Cerebellar nuclear complex (tissue), 1 donor: Measurements from ENCODE around the gene RENBP.
A peak's percentile ranks its signal among the peaks of the same experiment; 100 is the strongest.

ENCODE experiments used
- DNase-seq, 2 experiments: peaks; one replicate each; lab custom pipeline; 2025; lab: John Stamatoyannopoulos, UW

Gene RENBP

GRCh38 chrX:153971124-153971449 is 26.6 kb upstream of the RENBP start:
- peak in 1 of 2 experiments; percentile 40 for DNase-seq

DNA sequence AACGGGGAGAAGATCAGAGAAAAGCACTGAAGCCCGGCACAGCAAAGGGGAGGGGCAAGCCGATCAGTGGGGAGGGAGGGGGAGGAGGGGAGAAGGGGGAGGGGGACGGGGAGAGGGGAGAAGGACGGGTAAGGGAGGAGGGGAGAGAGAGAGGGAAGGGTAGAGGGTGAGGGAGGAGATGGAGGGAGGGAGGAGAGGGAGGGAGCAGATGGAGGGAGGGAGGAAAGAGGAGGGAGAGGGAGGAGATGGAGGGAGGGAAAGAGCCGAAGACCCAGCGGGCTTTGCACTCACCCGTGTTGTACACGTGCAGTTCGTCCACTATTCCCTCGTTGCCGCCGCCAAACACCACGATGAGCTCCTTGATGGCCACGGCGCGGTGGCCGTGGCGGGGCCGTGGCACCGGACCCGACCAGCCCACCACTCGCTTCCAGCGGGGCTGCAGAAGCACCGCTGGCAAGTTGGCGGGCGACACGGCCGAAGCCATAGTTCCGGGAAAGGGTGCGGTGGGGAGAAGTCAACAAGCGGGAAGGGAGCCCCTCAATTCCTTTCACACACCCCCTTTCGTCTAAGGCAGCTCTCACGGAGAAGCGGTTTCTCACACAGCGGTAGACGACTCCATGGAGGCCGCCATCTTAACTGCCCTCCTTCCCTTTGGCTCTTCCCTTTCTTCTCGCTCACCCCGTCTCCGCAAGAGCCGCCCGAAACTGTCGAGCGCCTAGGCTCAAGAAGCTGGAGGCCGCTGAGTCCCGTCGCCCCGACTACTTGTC is 26.1 kb upstream of the RENBP start:
- DNase-seq = peak in 1 of 2 experiments; percentile 57

DNA sequence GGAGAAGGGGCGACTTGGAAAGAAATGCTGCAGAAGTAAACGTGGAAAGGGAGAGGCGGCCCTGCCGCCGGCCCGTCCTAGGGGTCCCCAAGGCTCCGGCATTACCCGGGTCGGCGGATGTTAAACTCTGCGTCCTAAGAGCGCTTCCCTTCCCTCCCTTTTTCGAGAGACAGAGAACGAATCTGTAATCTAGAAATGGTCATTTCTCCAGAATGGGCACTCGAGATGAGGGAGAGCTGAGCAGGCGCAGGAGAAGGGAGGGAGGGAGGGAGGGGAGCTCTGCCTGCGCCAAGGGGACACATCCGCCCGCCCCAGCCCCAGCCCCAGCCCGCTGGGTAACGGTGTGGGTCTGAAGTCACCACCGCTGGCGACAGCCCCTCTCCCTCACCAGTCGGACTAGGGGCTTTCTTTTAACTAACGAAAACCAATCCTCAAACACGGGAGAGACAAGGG is 25.5 kb upstream of the RENBP start:
- DNase-seq = peak in 1 of 2 experiments; percentile 35

DNA sequence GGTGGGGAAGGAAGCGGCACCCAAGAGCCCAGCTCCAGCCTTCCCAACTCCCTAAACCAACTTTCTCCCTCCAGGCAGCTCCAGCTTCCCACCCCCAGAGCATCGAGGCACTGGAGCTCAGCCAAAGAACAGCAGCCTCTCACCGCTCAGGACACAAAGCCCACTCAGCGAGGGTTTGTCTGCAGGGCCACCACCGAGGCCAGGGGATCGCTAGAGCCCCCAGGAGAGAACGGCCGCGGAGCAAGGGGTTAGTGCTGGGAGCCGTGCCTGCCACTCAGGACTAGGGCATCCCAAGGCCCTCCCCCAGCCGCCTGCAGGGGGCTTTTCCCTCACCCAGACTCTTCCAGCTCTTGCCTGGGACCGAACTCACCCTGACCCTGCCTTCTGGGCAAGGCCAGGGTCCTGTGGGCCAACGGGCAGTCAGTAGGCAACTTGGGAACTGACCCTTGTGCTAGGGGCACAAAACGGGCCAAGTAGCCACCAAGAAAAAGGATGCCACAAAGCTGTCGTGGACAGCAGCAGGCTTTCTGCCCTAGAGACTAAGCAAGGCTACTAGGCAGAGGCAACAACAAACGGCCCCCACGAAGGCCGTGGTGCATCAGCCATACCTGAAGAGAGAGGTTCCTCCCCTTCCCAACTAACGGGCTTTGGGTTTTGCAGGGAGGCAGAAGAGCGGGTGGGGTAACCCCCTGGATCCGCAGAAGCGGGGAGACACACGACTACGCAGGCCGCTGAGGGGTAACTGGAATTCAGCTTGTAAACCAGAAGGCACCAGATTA is 24.9 kb upstream of the RENBP start:
- DNase-seq = no peak

DNA sequence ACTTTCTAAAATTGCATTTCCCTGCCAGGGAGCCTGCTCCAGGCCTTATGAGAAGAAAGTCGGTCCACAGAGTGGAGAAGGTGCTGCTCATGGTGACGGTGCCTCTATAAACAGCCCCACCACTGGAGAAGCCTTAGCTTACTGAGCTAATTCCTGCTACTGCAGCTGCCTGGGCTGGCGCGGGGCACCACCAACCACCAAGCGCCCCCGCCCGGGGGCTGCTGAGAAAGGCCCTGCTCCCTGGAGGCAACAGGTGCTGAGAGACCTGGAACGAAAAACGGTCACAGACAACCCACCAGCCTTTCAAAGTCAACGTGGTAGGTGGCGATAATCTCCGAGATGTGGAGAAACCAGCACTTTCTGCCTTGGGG is 24.3 kb upstream of the RENBP start:
- no peak for DNase-seq

GRCh38 chrX:153968255-153968654 is 23.8 kb upstream of the RENBP start:
- no peak for DNase-seq

DNA sequence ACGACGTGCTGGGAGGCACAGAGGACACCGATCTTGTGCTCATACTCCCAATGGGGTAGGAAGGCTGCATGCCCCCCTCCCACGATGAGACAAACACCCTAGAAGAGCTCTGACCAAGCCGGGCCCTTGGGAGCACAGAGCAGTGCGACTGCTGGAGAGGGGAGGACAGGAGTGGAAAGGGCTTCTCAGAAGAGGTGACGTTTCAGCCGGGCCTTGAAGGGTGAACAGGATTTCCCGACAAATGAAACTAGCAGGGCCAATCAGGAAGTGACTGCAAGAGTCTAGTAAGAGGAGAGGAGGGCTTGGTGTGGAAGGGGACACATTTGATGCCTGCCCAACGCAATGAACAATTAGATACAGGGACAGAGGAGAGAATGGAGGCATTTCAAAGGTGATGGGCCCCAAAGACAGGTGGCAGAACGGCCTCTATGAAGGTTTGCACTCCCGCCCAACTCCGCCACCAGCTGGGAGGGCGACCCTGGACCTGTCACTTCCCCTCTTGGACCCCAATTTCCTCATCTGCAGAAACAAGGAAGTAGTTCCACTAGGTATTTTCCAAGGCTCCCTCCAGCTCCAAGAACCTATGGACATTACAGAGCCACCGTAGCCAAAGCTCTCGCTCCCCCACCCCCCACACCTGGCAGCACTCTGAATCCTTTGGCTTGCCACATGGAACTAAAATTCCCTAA is 23.2 kb upstream of the RENBP start:
- DNase-seq = no peak

DNA sequence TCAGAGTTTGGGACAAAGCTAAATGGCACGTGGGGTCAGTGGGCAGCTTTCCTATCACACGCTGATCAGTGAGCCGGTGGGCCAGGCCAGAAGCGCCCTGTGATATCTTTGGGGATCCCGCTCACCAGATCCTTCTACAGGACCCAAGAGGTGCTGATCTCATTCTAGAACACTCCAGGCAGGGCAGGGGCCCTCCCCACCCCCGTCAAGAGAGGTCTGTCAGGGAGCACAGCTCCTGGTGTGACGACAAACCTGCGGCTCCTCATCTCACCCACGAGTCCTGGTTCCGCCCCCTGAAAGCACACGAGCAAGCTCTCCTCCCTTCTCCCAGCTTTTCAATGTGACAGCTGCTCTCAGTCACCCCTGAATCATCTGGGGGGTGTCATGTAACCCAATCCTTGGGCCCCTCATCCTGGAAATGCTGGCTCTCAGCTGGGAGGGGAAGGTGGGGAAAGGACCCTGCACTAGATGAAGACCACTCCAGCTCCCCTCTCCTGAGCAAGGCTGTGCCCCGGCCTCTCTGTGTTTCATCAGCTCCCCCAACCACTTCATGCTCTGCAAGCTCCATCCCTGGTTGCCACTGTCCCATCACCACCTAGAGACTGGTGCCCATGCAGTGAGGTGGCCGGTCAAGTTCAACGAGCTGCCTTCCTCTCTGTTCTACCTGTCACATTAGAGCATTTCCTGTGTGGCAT is 22.5 kb upstream of the RENBP start:
- no peak for DNase-seq

DNA sequence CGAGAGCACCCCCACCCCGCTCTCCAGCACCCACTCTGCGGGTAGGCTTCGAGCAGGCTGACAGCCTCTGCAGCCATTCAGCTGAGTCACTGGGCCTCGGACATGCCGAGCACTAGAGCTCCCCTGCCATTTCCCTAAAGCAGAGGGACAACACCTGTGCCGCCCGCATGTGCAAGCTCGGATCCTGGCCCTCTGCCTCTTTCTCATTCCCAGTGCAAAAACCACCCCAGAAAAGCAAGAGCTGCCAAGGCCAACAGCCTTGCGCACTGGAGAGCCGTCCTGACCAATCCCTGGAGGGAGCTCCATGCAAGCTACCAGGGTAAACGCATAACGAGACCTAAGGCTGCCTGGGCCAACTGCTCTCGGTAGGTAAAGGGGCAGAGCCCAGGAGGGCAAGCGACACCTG is 21.8 kb upstream of the RENBP start:
- peak in 1 of 2 experiments; percentile 65 for DNase-seq

DNA sequence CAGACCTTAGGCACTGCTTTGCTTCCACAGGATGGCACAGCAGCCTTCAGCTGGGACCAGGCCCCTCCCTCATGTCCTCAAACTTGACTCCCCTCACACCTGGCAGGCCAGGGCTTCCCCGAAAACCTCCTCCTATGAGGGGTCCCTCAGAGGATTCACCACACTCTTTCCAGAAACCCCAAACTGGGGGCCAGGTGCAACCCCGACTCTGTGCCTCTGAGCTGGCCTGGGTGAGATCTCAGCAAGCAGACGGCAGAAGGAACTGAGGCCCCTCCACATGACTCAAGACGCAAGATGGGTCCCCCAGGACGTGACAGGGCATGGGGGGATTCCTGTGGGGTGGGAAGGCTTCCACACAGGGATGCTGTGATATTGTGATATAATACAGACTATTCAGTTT is 21.0 kb upstream of the RENBP start:
- DNase-seq = no peak

DNA sequence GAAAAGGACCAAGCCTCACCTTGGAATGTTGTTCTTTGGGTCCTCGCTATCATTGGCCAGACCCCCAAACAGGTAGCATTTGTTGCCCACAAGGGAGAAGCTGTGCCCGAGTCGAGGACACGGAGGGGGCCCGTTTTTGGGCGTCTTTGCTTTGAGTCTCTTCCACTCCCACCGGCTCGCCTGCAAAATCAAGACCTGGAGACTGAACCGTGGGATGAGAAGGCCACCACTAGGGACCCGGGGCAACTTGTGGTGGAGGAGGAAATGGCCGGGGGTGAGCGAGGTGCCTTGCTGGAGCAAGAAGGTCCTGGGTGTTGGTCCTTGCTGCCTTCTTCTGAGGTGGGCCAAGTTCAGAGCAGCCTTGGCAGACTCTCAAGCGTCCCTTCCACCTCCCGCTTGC is 19.7 kb upstream of the RENBP start:
- no peak for DNase-seq

DNA sequence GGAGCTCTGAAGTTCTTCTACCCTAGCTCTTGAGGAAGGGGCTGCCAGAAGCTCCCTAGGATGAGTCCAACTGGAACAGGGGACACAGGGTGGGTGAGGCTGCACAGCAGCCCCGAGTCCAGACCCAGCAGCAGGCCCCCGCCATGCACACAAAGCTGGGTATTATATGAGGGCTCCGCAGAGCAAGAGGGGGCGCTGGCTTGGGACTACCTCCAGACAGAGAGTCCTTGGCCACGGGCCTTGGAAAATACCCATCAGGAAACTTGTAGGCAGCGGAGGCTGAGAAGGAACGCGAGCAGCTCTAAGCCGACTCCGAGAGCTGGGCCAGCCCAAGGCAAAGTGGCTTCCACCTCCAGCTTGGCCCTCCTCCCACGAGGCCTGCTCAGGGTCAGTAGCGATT is 19.1 kb upstream of the RENBP start:
- DNase-seq = no peak

DNA sequence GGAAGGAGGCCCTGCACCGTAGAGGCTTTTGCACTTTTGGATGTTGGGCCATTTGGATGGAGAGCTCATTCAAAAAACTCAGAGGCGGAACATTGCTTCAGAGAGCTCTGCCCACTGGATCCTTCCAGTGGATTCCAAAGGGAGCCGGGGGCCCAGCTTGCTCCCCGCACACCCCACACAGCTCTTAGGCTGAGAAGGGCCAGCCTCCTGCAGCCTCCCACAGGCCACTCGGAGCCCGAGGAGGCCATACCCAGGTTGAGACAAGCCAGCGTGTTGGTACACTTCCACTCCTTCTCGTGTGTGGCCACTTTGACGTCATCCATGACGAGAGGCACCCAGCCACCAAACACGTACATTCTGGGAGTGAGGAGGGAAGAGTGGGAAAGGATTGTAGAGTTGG is 16.8 kb upstream of the RENBP start:
- no peak for DNase-seq

DNA sequence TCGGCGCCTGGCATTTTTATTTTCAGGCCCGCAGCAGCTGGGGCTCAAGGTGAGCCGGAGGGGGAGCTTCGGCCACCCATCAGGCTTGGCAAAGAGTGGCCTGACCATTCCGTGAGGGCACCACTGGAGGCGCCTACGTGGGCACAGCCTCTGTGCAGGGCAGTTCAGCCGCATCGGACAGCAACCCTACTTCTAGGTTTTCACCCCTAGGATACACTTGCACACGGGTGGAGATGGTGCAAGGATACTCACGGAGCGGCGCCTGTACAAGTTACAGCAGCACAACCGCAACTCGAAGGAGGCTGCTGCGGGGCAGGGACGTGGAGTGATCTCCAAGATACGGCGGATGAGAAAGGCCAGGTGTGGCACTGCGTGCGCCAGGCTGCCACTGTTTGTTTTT is 16.3 kb upstream of the RENBP start:
- no peak for DNase-seq

GRCh38 chrX:153960077-153960476 is 15.6 kb upstream of the RENBP start:
- no peak for DNase-seq

DNA sequence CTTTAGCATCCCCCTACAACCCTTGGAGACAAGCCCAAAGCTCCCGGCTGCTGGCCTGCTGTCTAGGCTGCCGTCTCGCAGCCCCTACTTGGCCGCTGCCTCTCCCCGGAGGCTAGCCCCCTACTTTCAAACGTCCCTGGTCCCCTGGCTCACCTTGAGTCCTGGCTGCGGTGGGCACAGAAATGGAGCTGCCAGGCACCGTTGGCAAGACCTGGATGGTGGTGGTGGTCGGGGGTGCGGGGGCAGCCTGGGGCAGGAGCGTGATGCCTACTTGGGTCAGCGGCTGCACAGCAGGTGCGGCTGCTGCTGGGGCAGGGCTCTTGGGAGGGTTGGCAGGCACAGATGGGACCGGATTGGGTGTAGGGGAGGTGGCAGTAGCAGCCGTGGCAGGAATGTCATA is 15.2 kb upstream of the RENBP start:
- DNase-seq = no peak

GRCh38 chrX:153958605-153959004 is 14.2 kb upstream of the RENBP start:
- DNase-seq = no peak

DNA sequence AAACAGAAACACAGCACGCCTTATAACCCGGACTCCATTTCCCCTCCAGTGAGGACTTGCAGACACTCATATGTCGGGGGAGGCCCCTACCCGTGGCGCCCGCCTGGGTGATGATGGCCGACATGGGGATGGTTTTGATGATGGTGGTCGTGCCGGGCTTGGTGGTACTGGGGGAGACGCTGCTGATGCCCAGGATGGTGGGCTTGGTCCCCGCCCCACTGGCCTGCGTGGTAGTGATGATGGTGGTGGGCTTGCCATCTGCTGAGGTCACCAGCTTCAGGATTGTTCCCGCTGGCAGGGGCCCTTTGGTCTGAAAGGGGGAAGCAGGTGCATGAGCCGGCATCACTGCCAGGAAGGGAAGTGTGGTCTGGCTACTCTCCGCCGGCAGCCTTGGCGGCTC is 12.8 kb upstream of the RENBP start:
- DNase-seq = no peak

DNA sequence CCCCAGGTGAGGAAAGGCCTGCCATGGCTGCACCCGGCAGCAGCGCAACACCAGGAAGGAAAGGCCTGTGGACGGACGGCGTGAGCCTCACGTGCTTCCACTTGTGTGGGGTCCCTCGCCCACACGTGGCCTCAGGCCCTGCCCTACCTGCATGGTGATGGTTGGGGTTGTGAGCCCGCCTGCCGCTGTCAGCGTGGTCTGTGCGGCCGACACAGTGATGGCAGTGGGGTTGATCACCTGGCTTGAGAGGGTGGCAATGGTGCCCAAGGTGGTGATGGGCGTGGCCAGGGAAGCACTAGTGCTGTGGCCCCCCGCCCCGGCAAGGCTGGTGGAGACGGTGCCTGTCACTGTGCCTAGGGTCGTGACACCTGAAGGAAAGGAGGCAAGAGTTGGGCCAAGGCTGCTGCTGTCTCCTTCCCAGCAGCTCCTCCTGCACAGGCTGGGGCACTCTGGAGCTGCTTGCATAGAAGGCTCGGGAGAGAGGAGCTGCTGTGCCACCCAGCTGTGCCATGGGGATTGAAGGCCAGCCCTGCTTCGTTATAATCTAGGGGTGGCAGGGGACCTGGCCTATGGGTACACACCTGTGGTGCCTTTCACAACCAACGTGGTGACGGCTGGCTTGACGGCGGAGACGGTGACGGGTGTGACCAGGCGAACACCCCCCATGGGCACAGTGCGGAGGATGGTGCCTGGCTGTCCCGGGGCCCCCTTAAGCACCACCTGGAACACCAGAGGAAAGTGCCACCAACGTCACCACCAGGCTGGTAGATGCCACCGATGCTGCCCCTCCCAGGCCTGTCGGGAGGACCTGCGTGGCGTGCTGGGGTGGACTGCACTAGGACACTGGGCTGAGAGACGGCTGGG is 11.8 kb upstream of the RENBP start:
- no peak for DNase-seq

GRCh38 chrX:153955228-153955732 is 10.8 kb upstream of the RENBP start:
- DNase-seq = no peak

GRCh38 chrX:153954558-153955227 is 10.2 kb upstream of the RENBP start:
- no peak for DNase-seq
